ENCODE results near the gene MARCHF10. TPM values are rescaled to one million over a fixed set of nuclear protein-coding genes. Genes with fewer than 3 reads are reported as not detected.

Gene MARCHF10
- total RNA-seq, 2 donors from 2014 or later: under 0.01 TPM; not detected in 1

DNA sequence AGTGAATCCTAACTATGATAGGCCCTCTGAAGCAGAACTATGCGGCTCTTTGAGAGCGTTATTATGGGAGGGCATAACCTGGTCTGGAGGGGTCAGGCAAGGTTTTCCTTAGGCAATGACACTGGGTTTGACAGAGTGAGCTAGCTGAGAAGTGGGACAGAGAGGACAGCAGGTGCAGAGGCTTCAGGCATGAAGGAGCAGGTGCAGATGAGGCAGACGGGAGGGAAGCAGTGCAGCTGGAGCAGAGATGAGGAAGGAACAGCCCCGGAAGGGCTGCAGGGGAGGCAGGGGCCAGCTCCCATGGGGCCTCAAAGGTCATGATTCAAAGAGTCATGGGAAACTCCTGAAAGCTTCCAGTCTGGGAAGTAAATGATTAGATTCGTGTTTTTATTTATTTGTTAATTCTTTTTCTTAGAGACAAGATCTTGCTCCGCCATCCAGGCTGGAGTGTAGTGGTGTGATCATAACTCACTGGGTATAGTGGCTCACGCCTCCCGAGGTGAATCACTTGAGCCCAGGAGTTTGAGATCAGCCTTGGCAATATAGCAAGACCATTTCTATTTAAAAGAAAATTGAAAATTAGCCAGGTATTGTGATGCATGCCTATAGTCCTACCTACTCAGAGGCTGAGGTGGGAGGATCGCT is 5.4 kb downstream of the MARCHF10 start:
- Histone ChIP-seq H3K4me1 (peaks cover 10% of the 10 kb centered on the region), H3K9me3 (no peaks in the 10 kb centered on the region), H3K27ac (no peak overlapping the region), H3K4me3 (no peak overlapping the region), H3K36me3 (replicated peaks in 1 of 2; ENCODE audit: insufficient read depth in 1 of 2, low read depth in 2 of 2) (no peaks in the 10 kb centered on the region), H3K27me3 (peaks cover 0 to 4% of the 10 kb centered on the region in 2 donors)
- ATAC-seq (no peak), DNase-seq (no peak)
- 70% methylated on average over 7 to 9 of the region's 9 CpGs for WGBS, 2 donors
- intact Hi-C loops (cut with DNase I): no loop called here
- no peak for TF ChIP-seq POLR2A (IDR thresholded peaks at IDR 0.05)
- TF ChIP-seq, protein P1, sequence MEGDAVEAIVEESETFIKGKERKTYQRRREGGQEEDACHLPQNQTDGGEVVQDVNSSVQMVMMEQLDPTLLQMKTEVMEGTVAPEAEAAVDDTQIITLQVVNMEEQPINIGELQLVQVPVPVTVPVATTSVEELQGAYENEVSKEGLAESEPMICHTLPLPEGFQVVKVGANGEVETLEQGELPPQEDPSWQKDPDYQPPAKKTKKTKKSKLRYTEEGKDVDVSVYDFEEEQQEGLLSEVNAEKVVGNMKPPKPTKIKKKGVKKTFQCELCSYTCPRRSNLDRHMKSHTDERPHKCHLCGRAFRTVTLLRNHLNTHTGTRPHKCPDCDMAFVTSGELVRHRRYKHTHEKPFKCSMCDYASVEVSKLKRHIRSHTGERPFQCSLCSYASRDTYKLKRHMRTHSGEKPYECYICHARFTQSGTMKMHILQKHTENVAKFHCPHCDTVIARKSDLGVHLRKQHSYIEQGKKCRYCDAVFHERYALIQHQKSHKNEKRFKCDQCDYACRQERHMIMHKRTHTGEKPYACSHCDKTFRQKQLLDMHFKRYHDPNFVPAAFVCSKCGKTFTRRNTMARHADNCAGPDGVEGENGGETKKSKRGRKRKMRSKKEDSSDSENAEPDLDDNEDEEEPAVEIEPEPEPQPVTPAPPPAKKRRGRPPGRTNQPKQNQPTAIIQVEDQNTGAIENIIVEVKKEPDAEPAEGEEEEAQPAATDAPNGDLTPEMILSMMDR (IDR thresholded peaks at IDR 0.05): no peak

GRCh38 chr17:62801553-62802114 is 6.5 kb downstream of the MARCHF10 start:
- ATAC-seq: no peak
- no peak for TF ChIP-seq POLR2A (IDR thresholded peaks at IDR 0.05)
- TF ChIP-seq, protein P1 (IDR thresholded peaks at IDR 0.05): no peak
- Histone ChIP-seq H3K27ac (no peak overlapping the region), H3K27me3 (peaks cover 0 to 4% of the 10 kb centered on the region in 2 donors), H3K4me3 (no peak overlapping the region), H3K4me1 (peaks cover 7% of the 10 kb centered on the region), H3K9me3 (no peaks in the 10 kb centered on the region), H3K36me3 (replicated peaks in 1 of 2; ENCODE audit: insufficient read depth in 1 of 2, low read depth in 2 of 2) (no peaks in the 10 kb centered on the region)
- DNase-seq: no peak
- WGBS, 2 donors: 72 to 73% methylated on average over 7 of the region's 7 CpGs
- intact Hi-C loops (cut with DNase I): no loop called here

GRCh38 chr17:62800585-62800984 is 7.5 kb downstream of the MARCHF10 start:
- H3K4me3 ChIP-seq: no peak overlapping the region
- H3K27me3 ChIP-seq: peaks cover 0 to 4% of the 10 kb centered on the region in 2 donors
- WGBS, 2 donors: 11 to 18% methylated on average over 6 to 7 of the region's 7 CpGs
- peak; percentile 23 to 60 (median 42) for DNase-seq
- H3K36me3 ChIP-seq (replicated peaks in 1 of 2; ENCODE audit: insufficient read depth in 1 of 2, low read depth in 2 of 2): no peaks in the 10 kb centered on the region
- peak overlapping the region in 1 of 4 donors; percentile 33 for H3K27ac ChIP-seq
- peak; percentile 88 for ATAC-seq
- H3K9me3 ChIP-seq: no peaks in the 10 kb centered on the region
- TF ChIP-seq POLR2A (IDR thresholded peaks at IDR 0.05): peak in 1 of 3 donors; percentile 19
- TF ChIP-seq, protein P1 (IDR thresholded peaks at IDR 0.05): no peak
- H3K4me1 ChIP-seq: peaks cover 7% of the 10 kb centered on the region
- intact Hi-C loops (cut with DNase I): no loop called here

DNA sequence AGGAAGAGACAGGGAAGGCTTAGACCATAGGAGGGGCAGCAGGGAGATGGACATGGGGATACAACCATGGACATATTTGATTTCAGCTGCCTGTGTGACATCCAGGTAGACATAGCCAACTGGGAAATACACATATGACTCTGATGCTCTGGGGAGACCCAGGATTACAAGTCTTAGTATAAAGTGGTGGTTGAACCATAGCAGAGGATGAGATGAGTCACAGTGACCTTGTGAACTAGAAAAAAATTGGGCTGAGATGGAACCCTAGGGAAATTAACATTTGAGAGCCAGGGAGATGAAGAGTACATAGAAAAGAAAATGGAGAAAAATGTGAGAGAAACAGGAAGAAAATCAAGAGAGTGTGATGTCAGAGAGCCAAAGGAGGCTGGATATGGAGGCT is 10.2 kb downstream of the MARCHF10 start:
- Histone ChIP-seq H3K4me1 (peaks cover 7% of the 10 kb centered on the region), H3K27ac (no peak overlapping the region), H3K27me3 (peaks cover 0 to 4% of the 10 kb centered on the region in 2 donors), H3K4me3 (no peak overlapping the region), H3K9me3 (no peaks in the 10 kb centered on the region), H3K36me3 (replicated peaks in 1 of 2; ENCODE audit: insufficient read depth in 1 of 2, low read depth in 2 of 2) (no peaks in the 10 kb centered on the region)
- no peak for TF ChIP-seq POLR2A (IDR thresholded peaks at IDR 0.05)
- TF ChIP-seq, protein P1 (IDR thresholded peaks at IDR 0.05): no peak
- no peak for ATAC-seq
- intact Hi-C loops (cut with DNase I): no loop called here
- no peak for DNase-seq

GRCh38 chr17:62796291-62796690 is 11.8 kb downstream of the MARCHF10 start:
- Histone ChIP-seq H3K4me1 (peaks cover 14% of the 10 kb centered on the region), H3K36me3 (replicated peaks in 1 of 2; ENCODE audit: insufficient read depth in 1 of 2, low read depth in 2 of 2) (no peaks in the 10 kb centered on the region), H3K9me3 (no peaks in the 10 kb centered on the region), H3K27ac (no peak overlapping the region), H3K27me3 (peaks cover 0 to 4% of the 10 kb centered on the region in 2 donors), H3K4me3 (no peak overlapping the region)
- 50 to 67% methylated on average over 1 of the region's 1 CpG for WGBS, 2 donors
- ATAC-seq (no peak), DNase-seq (no peak)
- TF ChIP-seq POLR2A (IDR thresholded peaks at IDR 0.05): no peak
- TF ChIP-seq, protein P1 (IDR thresholded peaks at IDR 0.05): no peak
- intact Hi-C loops (cut with DNase I): no loop called here
